Neuronal stem cell (in vitro differentiated cells): ENCODE data around the gene DRD2.

ENCODE experiments used
- DNase-seq: peaks from one replicate; pipeline ENCODE4 v3.0.0-alpha.2; 2013; ENCODE audit warnings: low spot score
- H2AFZ ChIP-seq: one replicate; pipeline ENCODE4 v1.6.1; 2013; ENCODE audit warnings: mild to moderate bottlenecking, low read length, inconsistent platforms
- H2AK5ac ChIP-seq: 2 replicates; pipeline ENCODE4 v1.6.1; 2013; ENCODE audit warnings: low read depth, mild to moderate bottlenecking, inconsistent platforms, low read length, moderate library complexity, mixed read lengths
- H2BK120ac ChIP-seq: 2 replicates; pipeline ENCODE4 v1.6.1; 2013; ENCODE audit warnings: low read depth, mild to moderate bottlenecking, inconsistent platforms, low read length, moderate library complexity, mixed read lengths
- H2BK12ac ChIP-seq: one replicate; pipeline ENCODE4 v1.6.1; 2013; ENCODE audit warnings: low read length, inconsistent platforms
- H2BK15ac ChIP-seq: 2 replicates; pipeline ENCODE4 v1.6.1; 2013; ENCODE audit warnings: mild to moderate bottlenecking, low read length, inconsistent platforms, mixed read lengths
- H2BK5ac ChIP-seq: one replicate; pipeline ENCODE4 v1.6.1; 2013; ENCODE audit warnings: inconsistent platforms, mild to moderate bottlenecking, low read length, moderate library complexity
- H3K14ac ChIP-seq: one replicate; pipeline ENCODE4 v1.6.1; 2013; ENCODE audit warnings: low read length, inconsistent platforms
- H3K18ac ChIP-seq: 2 replicates; pipeline ENCODE4 v1.6.1; 2013; ENCODE audit warnings: low read length, inconsistent platforms
- H3K23ac ChIP-seq: 2 replicates; pipeline ENCODE4 v1.6.1; 2013; ENCODE audit warnings: low read depth, mild to moderate bottlenecking, mixed read lengths, low read length, inconsistent platforms; ENCODE audit not compliant: poor library complexity
- H3K27ac ChIP-seq: replicated peaks from 3 replicates; pipeline ENCODE4 v1.5.1; 2013; ENCODE audit warnings: low read length, inconsistent platforms
- H3K27me3 ChIP-seq, 3 experiments: 2 replicates each; pipeline ENCODE4 v1.6.1; 2013; ENCODE audit warnings: low read length in 3 of 3, mild to moderate bottlenecking in 2 of 3, inconsistent platforms in 1 of 3, low read depth in 1 of 3, mixed read lengths in 1 of 3, moderate library complexity in 1 of 3; ENCODE audit not compliant: control insufficient read depth in 3 of 3, insufficient read depth in 3 of 3
- H3K36me3 ChIP-seq, 2 donors: replicated peaks in 1 of 2; 2 replicates each; pipeline ENCODE4 v1.6.1; 2013; ENCODE audit warnings: low read length in 2 of 2; ENCODE audit not compliant: control insufficient read depth in 2 of 2, insufficient read depth in 2 of 2
- H3K4ac ChIP-seq: 2 replicates; pipeline ENCODE4 v1.6.1; 2013; ENCODE audit warnings: inconsistent platforms, mild to moderate bottlenecking, low read length, moderate library complexity
- H3K4me1 ChIP-seq, 2 donors: 1 replicate in 1 of 2; 2 replicates in 1 of 2; pipeline ENCODE4 v1.6.1; 2013; ENCODE audit warnings: low read length in 2 of 2, low read depth in 1 of 2; ENCODE audit not compliant: control insufficient read depth in 2 of 2, insufficient read depth in 1 of 2
- H3K4me2 ChIP-seq: one replicate; pipeline ENCODE4 v1.6.1; 2013; ENCODE audit warnings: mild to moderate bottlenecking, low read length, inconsistent platforms; ENCODE audit not compliant: insufficient read depth, poor library complexity, severe bottlenecking
- H3K4me3 ChIP-seq, 2 donors: 2 replicates each; pipeline ENCODE4 v1.5.1; 2013; ENCODE audit warnings: low read length in 2 of 2, mild to moderate bottlenecking in 2 of 2, inconsistent platforms in 1 of 2, moderate library complexity in 1 of 2
- H3K79me1 ChIP-seq: one replicate; pipeline ENCODE4 v1.6.1; 2013; ENCODE audit warnings: low read depth, mild to moderate bottlenecking, inconsistent platforms, low read length, moderate library complexity
- H3K9ac ChIP-seq: one replicate; pipeline ENCODE4 v1.6.1; 2013; ENCODE audit warnings: mild to moderate bottlenecking, low read depth, low read length, inconsistent platforms; ENCODE audit not compliant: poor library complexity
- H3K9me3 ChIP-seq, 2 donors: replicated peaks in 1 of 2; 2 replicates each; pipeline versions ENCODE3 to v1.6.1; 2013; ENCODE audit warnings: low read length in 2 of 2, mild to moderate bottlenecking in 2 of 2, inconsistent platforms in 1 of 2, low read depth in 1 of 2, mixed read lengths in 1 of 2, moderate library complexity in 1 of 2; ENCODE audit not compliant: control insufficient read depth in 2 of 2, insufficient read depth in 1 of 2
- H4K8ac ChIP-seq: one replicate; pipeline ENCODE4 v1.6.1; 2013; ENCODE audit warnings: low read depth, mild to moderate bottlenecking, inconsistent platforms, low read length, moderate library complexity
- H4K91ac ChIP-seq: one replicate; pipeline ENCODE4 v1.6.1; 2013; ENCODE audit warnings: low read length, low read depth, mild to moderate bottlenecking, inconsistent platforms; ENCODE audit not compliant: poor library complexity
- WGBS, 2 donors: extraction: QIAGEN DNeasy Blood & Tissue Kit; methylation state at CpG; one replicate each; pipeline ENCODE4 v1.1.7; 2013; ENCODE audit warnings: missing lambda C conversion rate in 2 of 2, mixed read lengths in 1 of 2; ENCODE audit not compliant: insufficient read length in 2 of 2, insufficient replicate concordance in 1 of 2; ENCODE audit errors: extremely low coverage in 2 of 2; 5-methylcytosine and 5-hydroxymethylcytosine counted together

Gene DRD2

DNA sequence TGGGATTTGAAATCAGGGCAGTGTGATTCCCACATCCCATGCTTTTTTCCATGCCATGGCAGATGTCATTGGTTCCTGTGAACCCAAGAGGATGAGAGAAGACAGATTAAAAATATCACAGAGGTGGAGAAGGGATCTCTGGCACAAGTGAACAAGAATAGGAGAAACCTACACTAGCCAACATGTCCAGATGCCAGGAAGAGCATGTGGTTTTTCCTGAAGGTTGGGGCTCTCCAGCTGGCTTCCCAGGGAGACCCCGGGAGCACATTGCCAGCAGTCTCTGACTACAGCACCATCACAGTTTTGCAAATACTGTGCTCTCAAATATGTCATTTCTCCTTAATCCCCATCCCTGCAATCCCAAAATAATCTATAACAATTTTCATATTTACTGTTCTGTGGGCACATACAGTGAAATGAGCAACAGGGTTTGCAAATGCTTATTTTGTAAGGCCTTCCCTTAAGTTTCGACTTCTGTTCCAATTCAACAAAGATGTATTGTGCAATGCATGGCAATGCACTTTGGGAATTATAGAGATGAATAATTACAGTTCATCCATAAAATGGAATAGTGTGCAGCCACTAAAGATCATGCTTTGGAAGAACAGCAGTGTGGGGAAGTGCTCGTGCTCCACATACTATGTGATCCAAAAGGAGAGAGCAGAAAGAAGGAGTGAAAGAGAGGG is 82.8 kb downstream of the DRD2 start:
- no peak overlapping the region for H2BK12ac ChIP-seq
- no peak overlapping the region for H2AFZ ChIP-seq

DNA sequence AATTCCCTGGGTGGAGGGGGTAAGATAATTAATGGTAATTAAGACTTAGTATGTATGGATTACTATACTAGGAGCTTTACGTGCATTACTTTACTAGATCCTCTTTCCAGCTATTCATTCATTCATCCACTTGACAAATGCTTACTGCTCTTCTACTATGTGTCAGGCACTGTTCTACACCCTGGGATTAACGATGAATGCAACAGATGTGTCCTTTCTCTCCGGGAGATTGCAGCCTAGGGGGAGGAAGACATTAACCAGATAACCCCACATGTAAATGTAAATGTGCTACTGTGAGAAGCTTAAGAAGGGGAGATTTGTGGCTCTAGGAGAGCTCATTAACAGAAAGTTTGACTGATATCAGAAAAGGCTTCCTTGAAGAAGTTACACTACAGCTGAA is 85.9 kb downstream of the DRD2 start:
- H3K23ac ChIP-seq = no peak overlapping the region
- H3K27me3 ChIP-seq = peaks cover 0 to 53% (median 0%) of the 10 kb centered on the region in 3 experiments
- H4K91ac ChIP-seq = no peak overlapping the region
- H2AFZ ChIP-seq = no peak overlapping the region
- no peak overlapping the region for H3K18ac ChIP-seq
- H3K4ac ChIP-seq = no peak overlapping the region
- H4K8ac ChIP-seq = no peak overlapping the region
- H3K14ac ChIP-seq = no peak overlapping the region
- no peak overlapping the region for H2BK15ac ChIP-seq
- no peaks in the 10 kb centered on the region for H3K79me1 ChIP-seq
- H3K4me3 ChIP-seq = no peak overlapping the region
- WGBS, 2 donors = no CpG with 5 or more reads among the region's 3 CpGs
- H3K9ac ChIP-seq = no peak overlapping the region
- H3K27ac ChIP-seq = no peak overlapping the region
- no peak overlapping the region for H2BK120ac ChIP-seq
- H3K9me3 ChIP-seq = no peaks in the 10 kb centered on the region
- H2BK5ac ChIP-seq = no peak overlapping the region
- H3K4me2 ChIP-seq = no peak overlapping the region
- DNase-seq = no peak
- no peak overlapping the region for H2BK12ac ChIP-seq
- H3K36me3 ChIP-seq = no peaks in the 10 kb centered on the region
- no peak overlapping the region for H2AK5ac ChIP-seq
- peaks cover 0 to 7% of the 10 kb centered on the region in 2 donors for H3K4me1 ChIP-seq

More for the DNA sequence above, 82.8 kb downstream of the DRD2 start:
- no peak overlapping the region for H4K91ac ChIP-seq
- no peaks in the 10 kb centered on the region for H3K36me3 ChIP-seq
- H3K9ac ChIP-seq = no peak overlapping the region
- no peak overlapping the region for H2BK5ac ChIP-seq
- H3K4ac ChIP-seq = no peak overlapping the region
- no peak overlapping the region for H3K23ac ChIP-seq
- H3K4me1 ChIP-seq = peaks cover 0 to under 1% of the 10 kb centered on the region in 2 donors
- no peak overlapping the region for H3K4me3 ChIP-seq
- no CpG with 5 or more reads among the region's 3 CpGs for WGBS, 2 donors
- H3K27ac ChIP-seq = no peak overlapping the region
- H3K27me3 ChIP-seq = peaks cover 0 to 40% (median 0%) of the 10 kb centered on the region in 3 experiments
- H2BK120ac ChIP-seq = no peak overlapping the region
- H3K18ac ChIP-seq = no peak overlapping the region
- H4K8ac ChIP-seq = no peak overlapping the region
- H3K79me1 ChIP-seq = no peaks in the 10 kb centered on the region
- H3K4me2 ChIP-seq = no peak overlapping the region
- DNase-seq = no peak
- H2AK5ac ChIP-seq = no peak overlapping the region
- H2BK15ac ChIP-seq = no peak overlapping the region
- H3K9me3 ChIP-seq = no peaks in the 10 kb centered on the region
- no peak overlapping the region for H3K14ac ChIP-seq

DNA sequence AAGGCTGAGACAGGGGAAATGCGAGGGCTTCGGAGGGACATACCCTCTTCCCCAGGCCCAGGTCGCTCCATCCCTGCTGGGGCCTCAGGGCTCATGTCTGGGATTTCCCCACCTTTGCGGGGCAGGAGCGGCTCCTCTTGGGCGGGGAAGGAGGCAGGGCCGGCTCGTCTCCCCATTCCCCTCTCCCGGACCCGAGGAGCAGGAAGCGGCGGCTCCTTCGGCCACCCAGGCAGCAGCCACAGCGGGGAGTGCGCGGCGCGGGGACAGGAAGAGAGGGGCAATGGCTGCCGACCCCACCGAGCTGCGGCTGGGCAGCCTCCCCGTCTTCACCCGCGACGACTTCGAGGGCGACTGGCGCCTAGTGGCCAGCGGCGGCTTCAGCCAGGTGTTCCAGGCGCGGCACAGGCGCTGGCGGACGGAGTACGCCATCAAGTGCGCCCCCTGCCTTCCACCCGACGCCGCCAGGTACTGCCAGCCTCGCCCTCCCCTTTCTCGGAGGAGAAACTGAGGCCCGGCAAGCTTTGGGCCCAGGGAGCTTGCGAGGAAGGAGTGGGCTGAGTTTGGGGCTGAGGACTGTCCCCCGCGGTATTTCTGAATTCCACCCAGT is 87.5 kb downstream of the DRD2 start, which contains the start of gene ANKK1:
TSS of gene ANKK1 (plus strand) at position 175 of the 607 bp plus-strand sequence. CDS start at position 281, 106 bp downstream.
- Histone ChIP-seq H3K27ac (no peak within 1 kb of the TSS), H3K4ac (no peak within 1 kb of the TSS), H3K79me1 (no peaks in the 10 kb centered on the region), H2AFZ (peak within 1 kb of the TSS; percentile 22), H2BK5ac (no peak within 1 kb of the TSS), H3K4me2 (peak within 1 kb of the TSS; percentile 69), H3K23ac (no peak within 1 kb of the TSS), H2BK120ac (peak within 1 kb of the TSS; percentile 28), H3K27me3 (peaks cover 0 to 43% (median 0%) of the 10 kb centered on the region in 3 experiments), H3K4me3 (peak within 1 kb of the TSS in 1 of 2 donors; percentile 71), H4K91ac (no peak within 1 kb of the TSS), H3K18ac (peak within 1 kb of the TSS; percentile 90), H3K36me3 (no peaks in the 10 kb centered on the region), H3K9me3 (no peaks in the 10 kb centered on the region), H2AK5ac (peak within 1 kb of the TSS; percentile 53), H2BK15ac (peak within 1 kb of the TSS; percentile 16), H2BK12ac (no peak within 1 kb of the TSS), H4K8ac (no peak within 1 kb of the TSS), H3K4me1 (peaks cover 0 to 7% of the 10 kb centered on the region in 2 donors), H3K14ac (no peak within 1 kb of the TSS), H3K9ac (peak within 1 kb of the TSS; percentile 25)
- DNase-seq = peak; percentile 29
- no CpG with 5 or more reads among the region's 46 CpGs for WGBS, 2 donors

DNA sequence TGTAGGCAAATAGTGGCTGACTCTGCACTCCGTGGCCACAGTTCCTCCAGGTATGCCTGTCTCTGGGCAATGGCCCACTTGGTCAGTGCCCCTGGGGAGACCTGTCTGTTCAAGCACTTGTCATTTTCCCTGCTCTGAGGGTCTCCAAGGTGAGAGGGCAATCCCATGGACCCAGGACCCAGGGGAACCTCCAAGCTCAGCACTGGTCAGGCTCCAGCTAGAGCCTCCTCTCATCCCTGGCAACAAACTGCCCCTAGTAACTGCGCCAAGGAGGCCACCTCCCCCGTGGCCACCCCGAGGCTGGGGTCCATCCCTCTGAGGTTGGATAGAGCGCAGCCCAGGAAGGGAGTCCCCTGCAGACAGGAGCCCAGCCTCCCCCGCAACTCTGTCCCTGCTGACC is 88.3 kb downstream of the DRD2 start:
- Histone ChIP-seq H2AFZ (no peak overlapping the region), H2BK5ac (no peak overlapping the region), H3K27ac (no peak overlapping the region), H3K27me3 (peaks cover 0 to 45% (median 0%) of the 10 kb centered on the region in 3 experiments), H3K79me1 (no peaks in the 10 kb centered on the region), H2AK5ac (peak overlapping the region; percentile 53), H3K23ac (no peak overlapping the region), H3K36me3 (no peaks in the 10 kb centered on the region), H2BK120ac (no peak overlapping the region), H3K4me1 (peaks cover 0 to 7% of the 10 kb centered on the region in 2 donors), H4K91ac (no peak overlapping the region), H3K18ac (peak overlapping the region; percentile 1), H2BK15ac (no peak overlapping the region), H3K4ac (no peak overlapping the region), H3K9ac (no peak overlapping the region), H3K4me3 (no peak overlapping the region), H3K4me2 (no peak overlapping the region), H3K14ac (no peak overlapping the region), H4K8ac (no peak overlapping the region), H3K9me3 (no peaks in the 10 kb centered on the region), H2BK12ac (no peak overlapping the region)
- no peak for DNase-seq
- WGBS, 2 donors = no CpG with 5 or more reads among the region's 6 CpGs
